Putamen (tissue), 1 donor: ENCODE data around the gene KLHL28.
A peak's percentile ranks its signal among the peaks of the same experiment; 100 is the strongest.
"Not testable (repeated sequence)": the region's sequence is repeated elsewhere in the genome, so short reads cannot be mapped to it uniquely, and the experiment has no call there.

Experiments
- DNase-seq: peaks from one replicate; pipeline ENCODE4 v3.0.0-alpha.2; 2016; ENCODE audit warnings: low spot score

The KLHL28 gene

DNA sequence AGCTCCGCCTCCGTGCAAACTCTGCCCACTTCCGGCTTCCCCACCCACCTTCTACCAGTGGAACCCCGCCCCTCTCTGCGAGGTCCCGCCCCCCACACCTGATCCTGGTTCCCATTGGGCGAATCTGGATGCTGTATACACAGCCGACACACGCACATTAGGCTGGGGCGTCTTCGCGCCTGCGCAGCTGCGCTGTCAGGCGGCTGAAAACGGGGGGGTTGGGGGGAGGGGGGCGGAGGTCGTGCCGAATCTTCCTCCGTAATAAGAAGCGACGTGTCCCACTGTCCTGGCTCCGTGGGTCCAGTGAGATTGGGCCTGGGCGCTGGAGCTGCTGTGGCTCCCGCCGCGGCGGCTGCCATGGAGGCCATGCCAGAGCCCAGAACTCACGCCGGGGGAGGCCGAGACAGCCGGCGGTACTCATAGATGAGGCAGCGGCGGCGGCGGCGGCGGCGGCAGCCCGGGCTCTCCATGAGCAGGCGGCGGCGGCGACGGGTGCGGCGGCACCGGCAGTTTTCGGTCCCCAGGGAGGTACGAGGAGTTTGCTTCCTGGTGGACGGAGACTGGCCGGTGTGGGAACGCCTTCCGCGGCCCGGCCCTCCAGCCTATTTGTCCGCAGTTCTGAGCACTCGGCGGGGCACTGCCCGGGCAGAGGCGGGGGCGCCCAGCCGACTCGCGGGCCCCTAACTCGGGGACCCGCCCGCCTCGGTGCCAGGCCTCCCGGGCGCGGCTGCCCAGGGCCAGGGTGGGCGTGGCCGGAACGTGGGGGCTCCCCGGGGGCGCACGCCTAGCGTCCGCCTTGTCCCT is 64.5 kb downstream of the KLHL28 start:
- peak; percentile 98 for DNase-seq

DNA sequence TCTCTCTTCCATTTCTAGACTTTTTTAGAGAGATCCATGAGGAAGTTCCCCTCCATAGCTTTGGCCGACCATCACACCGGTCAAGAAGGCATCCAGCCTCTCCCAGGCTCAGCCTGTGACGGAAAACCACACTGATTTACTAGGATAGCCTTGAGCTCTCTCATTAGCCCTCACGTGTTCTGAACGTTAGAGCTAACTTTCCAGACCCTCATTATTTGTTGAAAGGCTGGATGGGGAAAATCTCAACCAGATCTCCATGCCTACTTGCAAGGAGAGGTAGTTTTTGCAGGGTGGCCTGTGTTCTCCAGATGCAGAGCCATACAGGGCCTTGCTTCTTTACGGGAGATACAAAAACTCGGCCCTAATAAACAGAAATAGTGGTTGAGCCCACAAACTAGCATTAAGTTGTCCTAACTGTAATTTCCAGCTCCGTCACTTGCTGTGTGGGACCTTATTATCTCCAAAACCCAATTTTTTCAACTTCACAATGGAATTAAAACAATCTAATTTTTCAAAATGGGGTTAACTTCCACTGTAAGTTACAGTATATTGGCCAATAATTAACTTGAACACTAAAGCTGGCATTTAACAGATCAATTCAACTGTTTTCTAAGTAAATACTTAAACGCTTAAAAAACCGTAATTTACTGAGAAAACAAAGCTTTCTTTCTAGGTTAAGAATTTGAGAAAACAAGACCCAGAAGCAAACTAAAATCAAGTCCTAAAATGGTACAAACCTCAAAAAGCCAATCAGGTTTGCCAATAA is 65.3 kb downstream of the KLHL28 start:
- peak; percentile 15 for DNase-seq

DNA sequence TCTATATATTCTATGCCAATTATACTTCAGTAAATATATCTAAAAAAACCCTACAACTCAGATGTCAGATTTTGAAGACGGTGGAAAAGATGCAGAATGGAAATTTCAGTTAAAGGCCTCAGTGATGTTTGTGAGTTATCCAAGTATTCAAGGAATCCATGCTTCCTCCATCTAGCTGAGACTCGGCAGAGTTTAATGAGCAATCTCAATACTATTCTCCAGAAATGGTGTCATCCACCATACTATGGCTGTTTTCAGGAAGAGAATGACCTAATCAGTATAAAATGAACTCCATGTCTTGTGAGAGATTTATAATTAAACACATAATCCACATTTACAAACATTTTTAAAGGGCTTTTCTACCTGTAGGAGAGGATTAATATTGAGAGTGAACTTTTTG is 66.0 kb downstream of the KLHL28 start:
- no peak for DNase-seq

DNA sequence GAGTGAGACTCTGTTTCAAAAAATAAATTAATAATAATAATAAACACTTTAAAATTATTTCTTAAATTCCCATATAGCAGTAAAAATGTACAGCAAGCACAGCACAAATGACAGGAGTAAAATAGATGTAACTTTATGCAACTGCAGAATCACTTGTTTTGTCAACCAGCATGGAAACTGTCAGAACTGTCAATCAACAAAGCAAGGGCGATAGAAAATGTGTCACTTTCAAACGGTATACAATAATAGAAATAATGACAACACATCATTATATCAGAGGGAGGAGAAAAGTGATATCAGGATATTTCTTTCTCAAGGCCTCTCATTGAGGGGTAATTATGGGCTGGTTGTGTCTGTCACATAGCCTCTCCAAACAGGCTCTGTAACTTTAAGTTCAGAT is 68.2 kb downstream of the KLHL28 start:
- no peak for DNase-seq

DNA sequence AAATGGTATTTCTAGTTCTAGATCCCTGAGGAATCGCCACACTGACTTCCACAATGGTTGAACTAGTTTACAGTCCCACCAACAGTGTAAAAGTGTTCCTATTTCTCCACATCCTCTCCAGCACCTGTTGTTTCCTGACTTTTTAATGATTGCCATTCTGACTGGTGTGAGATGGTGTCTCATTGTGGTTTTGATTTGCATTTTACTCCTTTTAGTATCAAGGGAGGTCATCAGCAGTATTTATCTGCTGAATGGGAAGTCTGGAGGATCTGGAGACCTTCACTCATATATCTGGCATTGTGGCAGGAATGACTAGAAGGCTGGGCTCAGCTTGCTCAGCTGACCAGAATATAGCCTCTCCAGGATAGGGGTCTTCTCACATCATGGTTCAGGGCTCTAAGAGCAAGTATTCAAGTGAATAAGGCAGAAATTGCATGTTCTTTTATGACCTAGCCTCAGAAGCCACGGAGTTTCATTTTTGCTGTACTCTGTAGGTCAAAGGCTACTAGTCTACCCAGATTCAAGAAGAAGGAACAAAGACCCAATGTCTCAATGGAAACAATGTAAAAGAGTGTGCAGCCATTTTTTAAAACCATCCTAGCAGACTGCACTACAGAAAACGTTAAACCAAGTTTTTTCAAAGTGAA is 69.9 kb downstream of the KLHL28 start:
- not testable (repeated sequence) for DNase-seq

DNA sequence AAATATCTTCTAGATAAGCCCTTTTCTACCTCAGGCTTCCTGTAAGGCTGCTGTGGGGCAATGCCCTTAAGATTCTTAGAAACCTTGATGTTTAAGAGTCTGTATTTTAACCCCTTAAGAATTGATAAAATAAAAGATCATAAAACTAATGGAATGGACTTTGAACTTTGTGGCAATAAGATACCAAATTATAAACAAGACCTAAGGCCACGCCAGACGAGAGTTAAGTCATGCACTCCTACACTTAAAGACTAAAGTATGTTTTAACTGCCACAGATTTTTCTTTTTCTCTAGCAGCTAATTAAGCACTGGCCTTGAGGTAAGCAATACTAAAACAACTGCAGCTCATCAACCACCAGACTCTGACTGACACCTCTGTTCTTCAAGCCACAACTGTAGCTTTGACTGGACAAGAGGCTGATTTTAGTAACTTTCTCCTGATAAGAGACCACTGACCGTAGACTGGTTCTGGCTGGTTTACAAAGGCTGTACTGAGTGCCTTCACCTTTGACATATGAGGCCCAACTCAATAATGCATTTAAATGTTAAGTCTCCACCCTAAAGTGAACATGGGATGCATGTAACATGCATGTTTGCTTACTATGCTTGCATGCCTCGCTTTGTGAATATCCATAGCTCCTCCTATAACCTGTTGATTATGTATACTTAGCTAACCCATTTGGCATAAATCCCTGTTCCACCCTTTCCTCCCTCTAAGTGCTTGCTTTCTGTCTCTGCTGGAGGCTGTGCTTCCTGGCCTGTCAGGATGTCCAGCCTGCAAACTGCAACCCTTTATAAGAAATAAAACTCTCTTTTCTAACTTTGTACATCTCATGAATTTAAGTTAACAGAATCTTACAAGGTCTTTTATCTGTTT is 71.9 kb downstream of the KLHL28 start:
- no peak for DNase-seq

DNA sequence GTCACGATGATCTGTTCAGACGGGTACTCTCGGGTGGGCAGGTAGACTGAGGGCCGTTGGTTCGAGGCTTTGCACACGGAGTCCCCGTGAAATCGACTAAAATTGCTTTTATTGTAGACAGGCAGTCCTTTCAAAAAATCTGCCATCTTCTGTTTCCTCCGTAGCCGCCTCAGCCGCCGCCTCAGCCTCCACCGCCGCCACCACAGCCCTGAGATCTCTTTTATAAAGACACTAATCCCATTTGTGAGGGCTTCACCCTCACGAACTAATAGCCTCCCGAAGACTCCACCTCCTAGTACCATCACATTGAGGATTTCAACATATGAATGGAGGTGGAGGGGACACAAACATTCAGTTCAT is 74.2 kb downstream of the KLHL28 start:
- DNase-seq: no peak

DNA sequence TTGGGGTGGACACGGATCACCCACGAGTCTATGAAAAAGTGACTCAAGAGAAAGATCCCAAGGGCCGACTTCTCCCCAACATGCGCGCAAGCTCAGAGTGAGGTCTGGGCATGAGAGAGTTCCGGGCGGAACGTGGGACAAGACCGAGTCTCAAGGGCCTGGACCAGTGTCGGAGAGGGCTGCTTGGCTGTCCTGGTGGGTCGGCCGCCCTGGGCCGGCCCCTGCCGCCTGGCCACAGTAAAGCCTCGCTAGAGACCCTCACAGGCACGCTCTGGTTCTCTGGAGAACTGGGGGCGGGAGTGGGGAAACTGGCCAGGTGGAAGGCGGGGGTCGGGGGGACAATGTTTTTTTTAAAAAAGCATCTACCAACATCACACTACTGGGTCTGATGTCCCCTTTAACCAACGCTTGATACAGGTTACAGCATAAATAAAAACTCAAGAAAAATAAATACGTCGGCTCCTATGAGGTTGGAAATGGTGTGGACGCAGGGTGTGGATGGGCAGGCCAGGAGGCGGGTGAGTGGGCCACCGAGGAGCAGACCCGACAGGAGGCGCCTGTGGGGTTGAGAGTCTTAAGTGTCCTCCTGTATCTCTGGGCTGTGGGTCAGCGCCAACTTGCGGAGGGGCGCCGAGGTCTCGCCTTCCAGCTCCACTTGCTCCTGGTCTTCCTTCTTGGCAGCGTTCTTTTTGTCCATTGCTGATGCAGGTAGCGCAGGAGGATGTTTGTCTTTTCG is 74.7 kb downstream of the KLHL28 start:
- DNase-seq: no peak

DNA sequence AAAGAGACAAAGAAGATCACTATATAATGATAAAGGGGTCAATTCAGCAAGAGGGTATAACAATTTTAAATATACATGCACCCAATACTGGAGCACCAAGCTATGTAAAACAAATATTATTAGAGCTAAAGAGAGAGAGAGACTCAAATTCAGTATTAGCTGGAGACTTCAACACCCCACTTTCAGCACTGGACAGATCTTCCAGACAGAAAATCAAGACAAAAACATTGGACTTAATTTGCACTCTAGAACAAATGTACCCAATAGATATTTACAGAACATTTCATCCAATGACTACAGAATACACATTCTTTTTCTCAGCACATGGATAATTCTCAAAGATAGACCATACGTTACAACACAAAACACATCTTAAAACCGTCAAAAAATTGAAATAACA is 81.0 kb downstream of the KLHL28 start:
- DNase-seq: no peak
